Neural progenitor cell (in vitro differentiated cells): ENCODE measurements around the gene SUGT1. TPM values are rescaled to one million over a fixed set of nuclear protein-coding genes. Genes with fewer than 3 reads are reported as not detected.
A peak's percentile ranks its signal among the peaks of the same experiment; 100 is the strongest.
"Not testable (repeated sequence)": the region's sequence is repeated elsewhere in the genome, so short reads cannot be mapped to it uniquely, and the experiment has no call there.

Source experiments
- DNase-seq: peaks from one replicate; pipeline ENCODE4 v3.0.0-alpha.2; 2016; ENCODE audit warnings: low spot score
- H2AFZ ChIP-seq: fragments of 200-600 bp; sonication (generic); replicated peaks from 2 replicates; pipeline ENCODE4 v1.6.1; 2016; ENCODE audit warnings: antibody characterized with exemption
- H3F3A ChIP-seq: fragments of 200-600 bp; sonication (generic); 2 replicates; pipeline ENCODE4 v1.6.1; 2016; ENCODE audit warnings: antibody characterized with exemption, low read depth
- H3K27ac ChIP-seq: fragments of 200-600 bp; sonication (generic); 2 replicates; pipeline ENCODE4 v1.5.1; 2016; ENCODE audit warnings: mild to moderate bottlenecking
- H3K27me3 ChIP-seq: fragments of 200-600 bp; sonication (generic); 2 replicates; pipeline ENCODE4 v1.6.1; 2016; ENCODE audit warnings: mild to moderate bottlenecking, moderate library complexity
- H3K36me3 ChIP-seq: fragments of 200-600 bp; sonication (generic); 2 replicates; pipeline ENCODE4 v1.5.1; 2016
- H3K4me1 ChIP-seq: fragments of 200-600 bp; sonication (generic); 2 replicates; pipeline ENCODE4 v1.6.1; 2016; ENCODE audit warnings: mixed run types
- H3K4me2 ChIP-seq: fragments of 200-600 bp; sonication (generic); 2 replicates; pipeline ENCODE4 v1.6.1; 2016
- H3K4me3 ChIP-seq: fragments of 200-600 bp; sonication (generic); 2 replicates; pipeline ENCODE4 v1.5.1; 2016
- H3K79me2 ChIP-seq: fragments of 200-600 bp; sonication (generic); 2 replicates; pipeline ENCODE4 v1.6.1; 2016; ENCODE audit warnings: low read depth
- H3K9ac ChIP-seq: fragments of 200-600 bp; sonication (generic); 2 replicates; pipeline ENCODE4 v1.6.1; 2016
- H3K9me3 ChIP-seq: fragments of 200-600 bp; sonication (generic); 2 replicates; pipeline ENCODE4 v1.5.1; 2016; ENCODE audit warnings: low read depth
- H4K20me1 ChIP-seq: fragments of 200-600 bp; sonication (generic); 2 replicates; pipeline ENCODE4 v1.6.1; 2016; ENCODE audit warnings: low read depth
- H3K27ac Mint-ChIP-seq: 3 replicates; pipeline ENCODE4 v1.8.0; 2021; ENCODE audit warnings: mixed read lengths
- H3K27me3 Mint-ChIP-seq: 2 replicates; pipeline ENCODE4 v1.8.0; 2022; ENCODE audit warnings: low read depth, mild to moderate bottlenecking, inconsistent platforms, moderate library complexity, mixed read lengths; ENCODE audit not compliant: insufficient read depth
- H3K36me3 Mint-ChIP-seq: 3 replicates; pipeline ENCODE4 v1.8.0; 2021; ENCODE audit warnings: mixed read lengths
- H3K4me1 Mint-ChIP-seq: 3 replicates; pipeline ENCODE4 v1.8.0; 2021; ENCODE audit warnings: mixed read lengths
- H3K4me3 Mint-ChIP-seq: 3 replicates; pipeline ENCODE4 v1.8.0; 2021; ENCODE audit warnings: mild to moderate bottlenecking, moderate library complexity, mixed read lengths
- H3K9me3 Mint-ChIP-seq: 3 replicates; pipeline ENCODE4 v1.8.0; 2020; ENCODE audit warnings: mixed read lengths
- EZH2 ChIP-seq: fragments of 200-600 bp; sonication (generic); IDR thresholded peaks from 2 replicates; pipeline ENCODE4 v1.6.1; 2017; ENCODE audit warnings: antibody characterized with exemption, mild to moderate bottlenecking, moderate library complexity
- EZH2phosphoT487 ChIP-seq: fragments of 200-600 bp; sonication (generic); IDR thresholded peaks from 2 replicates; pipeline ENCODE4 v1.6.1; 2017; ENCODE audit warnings: antibody characterized with exemption
- total RNA-seq: library from RNA; depleted of rRNA; stranded (reverse); fragments of >200 nt; gene quantifications from 2 replicates; pipeline ENCODE4 v1.2.3, GENCODE V29; 2015; ENCODE audit warnings: low replicate concordance
- TF ChIP-seq, protein P1 (sequence below): fragments of 200-600 bp; sonication (generic); IDR thresholded peaks from 2 replicates; pipeline ENCODE4 v1.5.1; 2017; ENCODE audit warnings: antibody characterized with exemption, mild to moderate bottlenecking

Gene SUGT1
- total RNA-seq, 1 donor from 2014 or later, result 67.0 TPM

DNA sequence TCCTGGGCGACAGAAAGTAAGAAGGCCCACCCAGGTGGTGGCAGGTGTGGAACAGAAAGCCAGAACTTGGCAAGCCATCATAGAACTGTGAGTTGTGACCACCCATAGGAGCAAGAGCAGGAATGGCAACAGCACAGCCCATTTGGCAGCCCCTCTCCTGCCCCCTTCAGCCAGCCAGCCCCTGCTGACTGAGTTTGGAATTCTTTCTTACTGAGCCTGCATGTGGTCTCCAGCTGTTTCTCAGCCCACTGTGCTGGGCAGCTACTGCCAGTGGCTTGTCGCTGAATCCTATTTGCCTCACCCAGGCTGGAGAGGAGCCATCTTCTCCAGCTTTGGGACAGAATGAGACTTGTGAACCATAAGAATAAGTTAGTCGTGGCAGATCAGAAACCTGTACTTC, 58.6 kb downstream of the SUGT1 start:
- H3K27ac Mint-ChIP-seq, result no peak overlapping the region

DNA sequence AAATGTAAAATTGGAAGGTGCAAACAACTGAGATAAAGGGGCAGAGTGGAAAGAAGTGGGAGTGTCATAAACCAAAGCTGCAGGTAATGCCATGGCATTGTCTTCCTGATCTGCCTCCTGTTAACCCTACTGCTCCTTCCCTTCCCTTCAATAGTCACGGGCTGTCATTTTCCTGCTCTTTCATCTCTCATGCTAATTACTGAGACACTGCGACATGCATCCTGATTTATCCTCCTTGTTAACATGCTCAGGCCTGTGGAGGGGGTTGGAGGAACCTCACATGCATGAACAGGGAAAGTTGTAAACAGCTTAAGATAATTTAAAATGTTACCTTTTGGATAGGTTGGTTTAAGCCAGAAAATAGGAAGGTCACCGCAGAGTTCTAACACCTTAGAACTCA, 59.7 kb downstream of the SUGT1 start:
- no peak overlapping the region for H3K4me3 ChIP-seq
- TF ChIP-seq EZH2 (no peak), EZH2phosphoT487 (no peak)
- TF ChIP-seq, protein P1, sequence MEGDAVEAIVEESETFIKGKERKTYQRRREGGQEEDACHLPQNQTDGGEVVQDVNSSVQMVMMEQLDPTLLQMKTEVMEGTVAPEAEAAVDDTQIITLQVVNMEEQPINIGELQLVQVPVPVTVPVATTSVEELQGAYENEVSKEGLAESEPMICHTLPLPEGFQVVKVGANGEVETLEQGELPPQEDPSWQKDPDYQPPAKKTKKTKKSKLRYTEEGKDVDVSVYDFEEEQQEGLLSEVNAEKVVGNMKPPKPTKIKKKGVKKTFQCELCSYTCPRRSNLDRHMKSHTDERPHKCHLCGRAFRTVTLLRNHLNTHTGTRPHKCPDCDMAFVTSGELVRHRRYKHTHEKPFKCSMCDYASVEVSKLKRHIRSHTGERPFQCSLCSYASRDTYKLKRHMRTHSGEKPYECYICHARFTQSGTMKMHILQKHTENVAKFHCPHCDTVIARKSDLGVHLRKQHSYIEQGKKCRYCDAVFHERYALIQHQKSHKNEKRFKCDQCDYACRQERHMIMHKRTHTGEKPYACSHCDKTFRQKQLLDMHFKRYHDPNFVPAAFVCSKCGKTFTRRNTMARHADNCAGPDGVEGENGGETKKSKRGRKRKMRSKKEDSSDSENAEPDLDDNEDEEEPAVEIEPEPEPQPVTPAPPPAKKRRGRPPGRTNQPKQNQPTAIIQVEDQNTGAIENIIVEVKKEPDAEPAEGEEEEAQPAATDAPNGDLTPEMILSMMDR, result no peak
- no peak overlapping the region for H3K27ac Mint-ChIP-seq
- H3K79me2 ChIP-seq, result no peaks in the 10 kb centered on the region
- H3K27me3 ChIP-seq, result no peaks in the 10 kb centered on the region
- no peaks in the 10 kb centered on the region for H4K20me1 ChIP-seq
- H3K9me3 Mint-ChIP-seq, result peaks cover 9% of the 10 kb centered on the region
- peaks cover 20% of the 10 kb centered on the region for H3K4me1 Mint-ChIP-seq
- no peaks in the 10 kb centered on the region for H3K36me3 Mint-ChIP-seq
- no peak overlapping the region for H3K4me2 ChIP-seq
- DNase-seq, result no peak
- peaks cover 3% of the 10 kb centered on the region for H3K27me3 Mint-ChIP-seq
- H3F3A ChIP-seq, result peaks cover 4% of the 10 kb centered on the region
- no peak overlapping the region for H3K9ac ChIP-seq
- H3K4me3 Mint-ChIP-seq, result no peak overlapping the region
- peaks cover 22% of the 10 kb centered on the region for H3K4me1 ChIP-seq
- no peaks in the 10 kb centered on the region for H3K9me3 ChIP-seq
- no peaks in the 10 kb centered on the region for H3K36me3 ChIP-seq
- H3K27ac ChIP-seq, result no peak overlapping the region
- H2AFZ ChIP-seq, result no peak overlapping the region

More for the DNA sequence above, 58.6 kb downstream of the SUGT1 start:
- Mint-ChIP-seq H3K4me3 (no peak overlapping the region), H3K36me3 (no peaks in the 10 kb centered on the region), H3K4me1 (peaks cover 20% of the 10 kb centered on the region), H3K9me3 (peaks cover 2% of the 10 kb centered on the region), H3K27me3 (peaks cover 3% of the 10 kb centered on the region)
- Histone ChIP-seq H3K9ac (no peak overlapping the region), H3K4me3 (no peak overlapping the region), H3K36me3 (no peaks in the 10 kb centered on the region), H3K4me2 (no peak overlapping the region), H3K4me1 (peaks cover 22% of the 10 kb centered on the region), H3K9me3 (no peaks in the 10 kb centered on the region), H3K27me3 (no peaks in the 10 kb centered on the region), H4K20me1 (no peaks in the 10 kb centered on the region), H3F3A (peaks cover 4% of the 10 kb centered on the region), H3K79me2 (no peaks in the 10 kb centered on the region), H2AFZ (no peak overlapping the region), H3K27ac (no peak overlapping the region)
- TF ChIP-seq, protein P1, result peak; percentile 28
- TF ChIP-seq EZH2 (no peak), EZH2phosphoT487 (no peak)
- DNase-seq, result peak; percentile 66

DNA sequence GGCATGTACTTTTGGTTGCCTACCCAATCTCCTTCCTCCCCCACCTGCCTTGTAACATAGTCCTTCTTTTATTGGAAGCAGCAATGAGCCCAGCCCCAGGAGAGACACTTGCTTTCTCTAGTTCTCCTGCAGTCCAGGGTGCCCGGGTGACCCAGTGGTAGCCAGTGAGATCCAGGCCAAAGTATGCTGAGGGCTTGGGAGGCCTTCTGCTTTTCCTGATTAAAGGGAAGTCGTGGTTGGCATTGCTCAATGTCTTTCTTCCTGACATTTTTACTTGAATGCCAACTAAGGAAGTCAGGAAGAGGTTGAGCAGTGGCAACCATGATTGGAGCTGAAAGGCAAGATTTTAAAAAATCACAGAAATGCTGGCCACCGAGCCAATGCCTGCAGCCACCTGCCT, 61.3 kb downstream of the SUGT1 start:
- no peak overlapping the region for H3K4me2 ChIP-seq
- H3K79me2 ChIP-seq, result no peaks in the 10 kb centered on the region
- H3K27ac ChIP-seq, result no peak overlapping the region
- H3K9me3 ChIP-seq, result no peaks in the 10 kb centered on the region
- Mint-ChIP-seq H3K4me3 (no peak overlapping the region), H3K27me3 (peaks cover 3% of the 10 kb centered on the region), H3K9me3 (peaks cover 19% of the 10 kb centered on the region), H3K36me3 (no peaks in the 10 kb centered on the region), H3K4me1 (peaks cover 20% of the 10 kb centered on the region), H3K27ac (no peak overlapping the region)
- H3K27me3 ChIP-seq, result no peaks in the 10 kb centered on the region
- no peak for DNase-seq
- no peak overlapping the region for H2AFZ ChIP-seq
- no peak overlapping the region for H3K9ac ChIP-seq
- H4K20me1 ChIP-seq, result no peaks in the 10 kb centered on the region
- H3F3A ChIP-seq, result peaks cover 4% of the 10 kb centered on the region
- peaks cover 22% of the 10 kb centered on the region for H3K4me1 ChIP-seq
- H3K4me3 ChIP-seq, result no peak overlapping the region
- TF ChIP-seq EZH2phosphoT487 (no peak), EZH2 (no peak)
- TF ChIP-seq, protein P1, result no peak
- no peaks in the 10 kb centered on the region for H3K36me3 ChIP-seq

DNA sequence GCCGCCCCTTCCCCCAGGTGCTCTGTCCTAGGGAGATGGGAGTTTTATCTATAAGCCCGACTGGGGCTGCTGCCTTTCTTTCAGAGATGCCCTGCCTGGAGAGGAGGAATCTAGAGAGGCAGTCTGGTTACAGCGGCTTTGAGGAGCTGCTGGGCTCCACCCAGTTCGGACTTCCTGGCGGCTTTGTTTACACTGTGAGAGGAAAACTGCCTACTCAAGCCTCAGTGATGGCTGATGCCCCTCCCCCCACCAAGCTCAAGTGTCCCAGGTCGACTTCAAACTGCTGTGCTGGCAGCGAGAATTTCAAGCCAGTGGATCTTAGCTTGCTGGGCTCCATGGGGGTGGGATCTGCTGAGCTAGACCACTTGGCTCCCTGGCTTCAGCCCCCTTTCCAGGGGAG, 68.3 kb downstream of the SUGT1 start:
- H3F3A ChIP-seq, H3K9me3 ChIP-seq, H3K27ac Mint-ChIP-seq, H3K27me3 Mint-ChIP-seq, H3K79me2 ChIP-seq, H4K20me1 ChIP-seq, H3K4me3 Mint-ChIP-seq, H3K9ac ChIP-seq, H2AFZ ChIP-seq, H3K27ac ChIP-seq, H3K4me2 ChIP-seq, H3K27me3 ChIP-seq, H3K4me1 Mint-ChIP-seq, H3K4me3 ChIP-seq, DNase-seq, H3K36me3 ChIP-seq, H3K36me3 Mint-ChIP-seq, H3K4me1 ChIP-seq: not testable (repeated sequence)
- H3K9me3 Mint-ChIP-seq, result peaks cover 28% of the 10 kb centered on the region

DNA sequence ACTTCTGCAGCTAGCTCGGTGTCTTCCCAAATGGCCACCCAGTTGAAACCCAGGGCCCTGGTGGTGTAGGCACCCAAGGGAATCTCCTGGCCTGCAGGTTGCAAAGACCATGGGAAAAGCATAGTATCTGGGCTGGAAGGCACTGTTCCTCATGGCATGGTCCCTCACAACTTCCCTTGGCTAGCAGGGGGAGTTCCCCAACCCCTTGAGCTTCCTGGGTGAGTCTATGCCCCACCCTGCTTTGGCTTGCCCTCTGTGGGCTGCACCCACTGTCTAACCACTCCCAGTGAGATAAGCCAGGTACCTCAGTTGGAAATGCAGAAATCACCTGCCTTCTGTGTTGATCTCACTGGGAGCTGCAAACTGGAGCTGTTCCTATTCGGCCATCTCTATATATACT, 68.7 kb downstream of the SUGT1 start:
- H3K4me2 ChIP-seq, H3F3A ChIP-seq, H3K4me3 ChIP-seq, H3K27me3 Mint-ChIP-seq, H3K27me3 ChIP-seq, H3K9ac ChIP-seq, H3K4me1 Mint-ChIP-seq, H3K27ac ChIP-seq, H3K4me3 Mint-ChIP-seq, DNase-seq, H3K79me2 ChIP-seq, H4K20me1 ChIP-seq, H3K36me3 ChIP-seq, H3K27ac Mint-ChIP-seq, H3K9me3 ChIP-seq, H3K36me3 Mint-ChIP-seq, H2AFZ ChIP-seq, H3K4me1 ChIP-seq: not testable (repeated sequence)
- H3K9me3 Mint-ChIP-seq, result peaks cover 27% of the 10 kb centered on the region
